Right renal pelvis (tissue), 4 donors: ENCODE results near the gene TANC1. TPM values are rescaled to one million over a fixed set of nuclear protein-coding genes. Genes with fewer than 3 reads are reported as not detected.
A peak's percentile ranks its signal among the peaks of the same experiment; 100 is the strongest.

Experiments used
- DNase-seq, 4 donors: peaks; one replicate each; pipeline ENCODE4 v3.0.0-alpha.2; 2013; ENCODE audit warnings: low read depth in 4 of 4, low spot score in 3 of 4, missing footprints in 1 of 4
- polyA plus RNA-seq, 4 donors: library from polyadenylated mRNA; unstranded; fragments of 120-200 nt; gene quantifications; one replicate each; pipeline ENCODE4 v1.2.1, GENCODE V29; 2013; ENCODE audit not compliant: insufficient read length in 4 of 4

TANC1 gene
- polyA plus RNA-seq, 4 donors = 43.6 to 58.2 (median 57.7) TPM

GRCh38 chr2:159108181-159108893 is 139.9 kb downstream of the TANC1 start:
- no peak for DNase-seq

DNA sequence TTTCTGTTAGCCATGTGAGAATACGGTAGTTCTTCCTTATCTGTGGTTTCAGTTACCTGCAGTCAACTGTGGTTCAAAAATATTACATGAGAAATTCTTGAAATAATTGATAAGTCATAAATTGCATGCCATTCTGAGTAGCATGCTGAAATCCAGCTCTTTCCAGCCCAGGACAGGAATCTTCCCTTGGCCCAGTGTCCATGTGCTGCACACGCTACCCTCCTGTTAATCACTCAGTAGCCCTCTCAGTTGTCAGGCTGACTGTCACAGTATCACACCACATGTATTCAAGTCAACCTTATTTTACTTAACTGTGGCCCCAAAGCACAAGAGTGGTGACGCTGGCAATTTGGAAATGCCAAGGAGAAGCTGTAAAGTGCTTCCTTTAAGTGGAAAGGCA is 141.1 kb downstream of the TANC1 start:
- no peak for DNase-seq

DNA sequence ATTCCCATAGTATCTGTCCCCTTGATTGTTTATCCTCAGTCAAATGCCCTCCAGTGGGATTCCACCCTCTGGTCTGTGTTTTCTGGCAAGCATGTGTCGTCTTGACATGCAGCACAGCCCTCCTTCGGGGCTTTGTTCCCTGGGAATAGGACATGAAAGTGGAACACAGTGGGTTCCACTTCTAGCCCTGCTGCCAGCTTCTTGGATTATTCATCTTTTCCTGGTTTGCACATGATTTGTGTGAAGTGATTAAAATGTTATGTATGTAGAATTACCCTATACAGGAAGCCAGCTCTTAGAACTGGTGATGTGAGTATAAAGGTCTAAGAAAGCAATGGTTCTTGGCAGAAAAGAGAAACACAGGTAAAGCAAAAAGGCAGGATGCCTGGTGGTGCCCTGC is 142.3 kb downstream of the TANC1 start:
- no peak for DNase-seq

- DNase-seq = no peak
These were observed 143.0 kb downstream of the TANC1 start for GRCh38 chr2:159111346-159111927.

DNA sequence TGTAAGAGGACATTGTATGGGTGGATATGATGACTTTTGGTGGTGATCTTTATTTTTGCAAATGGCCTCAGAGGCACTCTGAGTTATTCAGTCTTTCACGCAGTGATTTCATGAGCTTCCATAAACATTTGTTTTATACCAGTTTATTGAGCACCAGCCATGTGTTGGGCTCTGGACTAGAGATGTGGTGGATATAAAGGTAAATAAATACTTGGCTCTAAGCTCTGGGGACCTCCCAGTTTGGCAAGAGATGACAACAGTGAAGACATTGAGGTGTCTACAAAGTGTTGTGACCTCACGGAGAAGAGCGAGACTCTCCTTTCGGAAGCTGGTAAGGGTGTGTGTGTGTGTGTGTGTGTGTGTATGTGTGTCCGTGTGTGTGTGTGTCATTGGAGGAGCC is 146.4 kb downstream of the TANC1 start:
- DNase-seq = no peak

DNA sequence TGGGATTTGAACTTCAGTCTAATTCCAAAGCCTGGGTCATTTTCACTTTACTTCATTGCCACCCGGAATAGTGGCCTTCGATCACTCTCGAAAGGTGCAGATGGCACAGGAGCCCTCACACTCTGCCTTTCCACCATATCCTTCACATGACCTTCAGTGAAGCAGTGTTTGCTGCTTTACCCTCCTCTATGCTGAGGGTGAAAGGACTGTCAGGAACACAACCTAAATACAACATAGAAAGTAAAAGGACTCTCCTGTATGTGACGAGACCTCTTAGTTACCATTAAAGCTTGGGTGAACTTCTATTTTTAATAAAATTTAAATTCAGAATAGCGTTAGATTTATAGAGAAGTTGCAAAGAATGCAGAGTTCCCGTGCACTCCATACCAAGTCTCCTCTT is 148.5 kb downstream of the TANC1 start:
- DNase-seq = no peak

GRCh38 chr2:159117658-159118057 is 149.2 kb downstream of the TANC1 start:
- no peak for DNase-seq

DNA sequence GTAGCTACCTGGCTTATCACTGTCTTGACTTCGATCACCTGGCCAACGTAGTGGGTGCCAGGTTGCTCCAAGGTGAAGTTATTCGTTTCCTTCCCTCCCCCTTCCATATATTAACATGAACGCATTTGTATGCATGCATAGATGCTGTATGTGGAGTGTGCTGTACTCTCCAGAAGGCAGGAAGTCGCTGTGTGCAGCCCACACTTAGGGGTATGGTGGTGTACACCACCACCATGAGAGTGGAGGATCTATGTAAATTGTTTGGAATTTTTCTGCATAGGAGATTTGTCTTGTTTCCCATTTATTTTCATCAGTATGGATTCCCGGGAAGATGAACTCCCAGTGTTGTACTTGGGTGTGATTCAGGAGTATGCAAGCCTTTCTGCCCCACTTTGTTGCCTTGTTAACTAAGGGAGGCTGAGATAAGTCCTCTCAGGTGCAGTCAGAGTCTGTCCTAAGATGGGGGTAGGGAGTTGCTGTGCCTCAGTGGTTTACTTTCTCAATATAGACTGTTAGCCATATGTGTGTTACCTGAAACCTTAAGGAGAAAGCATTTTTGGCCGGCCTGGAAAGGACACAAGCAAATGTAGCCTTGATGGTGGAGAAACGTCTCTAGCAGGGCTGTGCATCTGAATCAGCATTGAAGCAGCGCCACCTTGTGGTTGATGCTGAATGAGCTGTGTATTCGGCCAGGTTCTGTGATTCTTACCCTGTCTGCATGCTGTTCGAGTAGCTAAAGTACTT is 149.8 kb downstream of the TANC1 start:
- DNase-seq = peak; percentile 86 to 89 (median 87)

DNA sequence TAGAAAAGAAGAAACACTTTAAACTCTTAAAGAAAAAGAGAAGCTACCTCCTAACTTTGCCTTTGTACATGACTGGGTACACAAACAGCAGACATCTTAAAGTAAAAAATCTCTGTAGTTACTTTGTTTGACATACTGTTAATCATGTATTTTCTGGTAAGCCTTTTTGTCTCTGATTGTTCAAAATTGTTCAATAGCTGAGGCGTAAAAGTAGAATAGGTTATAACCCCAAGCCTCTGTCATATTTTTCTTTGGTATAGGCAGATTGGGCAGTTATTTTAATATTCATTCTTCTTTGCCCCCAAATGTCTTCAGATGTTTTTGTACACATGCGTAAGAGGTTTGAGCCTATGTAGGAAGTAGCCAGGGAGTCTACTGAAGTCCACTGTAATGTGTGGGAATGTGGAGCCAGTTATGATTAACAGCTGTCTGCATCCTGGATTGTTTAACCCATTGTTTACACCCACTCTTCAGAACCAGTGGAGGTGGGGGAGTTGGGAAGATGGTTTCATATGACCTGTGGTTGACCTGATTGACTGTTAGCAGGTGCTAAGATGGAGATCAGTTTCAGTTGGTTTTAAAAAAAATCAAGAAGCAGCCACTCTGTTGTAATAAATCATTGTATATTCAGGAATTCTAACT is 150.5 kb downstream of the TANC1 start:
- no peak for DNase-seq

DNA sequence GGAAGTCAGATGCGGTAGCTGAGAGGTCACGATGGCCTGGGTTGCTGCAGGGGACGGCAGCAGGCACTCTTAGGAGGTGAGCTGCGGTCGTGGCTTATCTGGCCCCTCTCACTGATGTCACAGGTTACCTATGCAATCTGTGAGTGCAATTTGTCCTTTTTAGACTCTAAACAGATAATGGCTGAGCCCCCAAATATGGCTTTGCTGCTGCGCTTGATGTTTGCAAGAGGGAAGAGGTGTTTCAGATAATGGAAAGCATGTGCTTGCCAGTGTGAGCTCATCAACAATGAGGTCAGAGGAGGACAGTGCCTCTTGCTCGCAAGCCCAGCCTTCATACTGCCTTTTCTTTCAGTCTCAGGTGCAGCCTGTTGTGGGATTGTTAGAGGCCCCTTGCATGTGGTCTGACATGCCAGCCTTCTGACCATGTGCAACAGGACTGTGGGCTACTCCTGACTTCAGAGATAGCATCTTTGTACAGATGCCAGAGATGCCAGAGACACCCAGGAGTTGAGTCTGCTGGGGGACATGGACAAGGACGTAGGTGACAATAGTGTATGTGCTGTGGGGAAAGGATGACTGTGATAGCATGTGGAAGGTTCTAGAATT is 151.3 kb downstream of the TANC1 start:
- DNase-seq = no peak

GRCh38 chr2:159123786-159124185 is 155.3 kb downstream of the TANC1 start:
- DNase-seq = no peak

- DNase-seq = no peak
These were observed 156.0 kb downstream of the TANC1 start for GRCh38 chr2:159124441-159124911.

GRCh38 chr2:159124931-159125467 is 156.6 kb downstream of the TANC1 start:
- no peak for DNase-seq

GRCh38 chr2:159125858-159126257 is 157.4 kb downstream of the TANC1 start:
- DNase-seq = no peak

- no peak for DNase-seq
These were observed 158.1 kb downstream of the TANC1 start for GRCh38 chr2:159126432-159127022.

DNA sequence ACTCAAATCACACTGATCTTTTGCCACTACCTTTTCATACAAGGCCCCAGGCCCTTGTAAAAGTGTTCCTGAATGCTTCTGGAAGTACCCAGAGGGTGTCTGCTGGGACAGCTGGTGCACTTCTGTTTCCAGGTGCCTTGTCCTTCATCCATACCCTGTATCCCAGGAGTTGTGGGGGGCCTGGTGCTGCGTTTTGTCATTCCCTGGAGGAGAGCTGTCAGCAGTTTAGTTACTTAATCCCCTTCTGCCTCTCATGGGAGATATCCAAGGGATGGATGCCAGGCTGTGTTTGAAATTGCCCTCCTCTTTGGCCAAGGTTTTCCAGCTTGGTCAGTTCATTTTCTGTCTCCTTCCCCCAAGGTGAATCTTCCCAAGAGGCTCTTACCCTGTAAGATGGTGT is 159.8 kb downstream of the TANC1 start:
- no peak for DNase-seq

DNA sequence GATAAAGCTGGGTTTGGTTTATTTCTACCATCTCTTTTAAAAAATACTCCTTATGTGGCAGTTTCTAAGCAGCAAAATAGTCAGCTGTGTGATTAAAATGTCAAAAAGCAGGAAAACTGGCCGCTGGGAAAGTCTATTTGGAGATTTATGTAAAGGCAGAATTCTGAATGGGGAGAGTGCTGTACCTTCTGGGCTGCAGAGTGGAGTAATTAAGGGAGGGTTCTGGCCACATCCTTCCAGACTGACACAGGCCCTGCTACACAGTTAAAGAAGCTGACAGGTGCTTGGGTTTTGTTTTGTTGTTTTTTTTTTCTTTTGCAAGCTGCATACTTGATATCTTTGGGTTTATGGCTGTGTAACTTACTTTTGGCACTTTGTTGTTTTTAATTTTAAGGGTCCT is 160.8 kb downstream of the TANC1 start:
- DNase-seq = no peak

DNA sequence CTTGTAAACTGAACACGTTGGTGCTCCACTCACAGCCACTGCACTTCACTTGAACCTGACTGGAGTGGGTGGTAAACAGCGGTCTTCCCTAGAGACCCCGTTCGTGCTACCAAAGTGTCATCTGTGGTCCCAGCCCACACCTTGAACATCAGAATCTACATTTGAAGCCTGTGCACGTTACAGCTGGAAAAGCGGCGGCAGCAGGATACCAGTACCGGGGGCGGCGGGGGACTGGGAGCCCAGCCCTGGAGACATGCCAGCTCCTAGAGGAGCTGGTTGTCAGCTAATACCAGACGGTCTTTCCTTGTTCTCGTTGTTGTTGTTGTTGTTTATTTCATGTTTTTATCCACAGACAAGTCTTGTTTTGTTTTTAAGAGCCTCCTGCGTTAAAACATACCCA is 161.4 kb downstream of the TANC1 start:
- no peak for DNase-seq

DNA sequence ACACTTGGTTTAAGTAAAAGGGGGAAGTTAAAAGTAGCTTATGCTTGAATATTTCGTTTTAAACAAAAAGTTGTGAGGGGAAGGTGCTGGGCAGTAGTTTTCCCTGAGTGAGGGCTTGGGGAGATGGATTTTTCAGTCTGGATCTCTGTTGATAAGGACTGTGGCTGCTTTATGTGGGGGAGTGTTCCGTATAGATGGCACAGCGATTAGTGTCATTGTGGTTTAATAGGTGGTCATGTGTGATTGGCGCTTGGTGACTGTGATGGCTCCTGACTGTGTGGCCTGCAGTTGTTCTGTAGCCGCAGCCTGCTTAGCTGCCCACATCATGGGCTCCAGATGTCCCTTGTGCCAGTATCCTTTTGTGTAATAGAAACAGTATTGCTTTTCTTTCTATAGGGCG is 161.9 kb downstream of the TANC1 start:
- no peak for DNase-seq

DNA sequence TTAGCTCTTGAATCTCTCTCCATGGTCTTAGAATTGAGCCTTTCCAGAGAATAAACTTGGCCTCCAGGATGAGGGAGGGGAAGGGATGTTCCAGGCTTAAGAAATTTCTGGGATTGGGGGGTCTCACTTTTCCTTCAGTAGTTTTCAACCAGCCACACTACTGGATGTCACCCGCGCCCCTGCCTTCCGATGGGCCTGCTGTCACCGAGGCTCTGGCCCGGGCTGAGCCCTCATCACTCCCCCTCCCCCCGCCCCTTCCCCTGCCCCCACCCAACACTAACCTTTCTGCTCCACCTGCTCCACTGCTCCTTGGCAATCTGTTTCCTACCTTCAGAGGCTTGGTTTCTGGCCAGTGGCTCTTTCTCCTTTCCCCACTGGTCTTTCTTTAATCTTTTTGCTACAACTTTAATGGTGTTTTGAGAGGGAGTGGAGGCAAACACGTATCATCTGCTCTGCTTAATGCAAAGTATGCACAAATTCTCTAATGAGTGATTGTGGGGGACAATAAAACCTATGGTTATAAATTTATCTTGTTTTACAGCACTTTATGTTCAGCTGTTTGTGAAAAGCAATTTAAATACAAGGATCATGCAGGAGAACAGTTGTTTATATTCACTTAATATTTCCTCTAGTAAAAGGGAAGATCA is 162.9 kb downstream of the TANC1 start:
- DNase-seq = no peak
